HepG2 (cell line): Measurements from ENCODE around the gene TEAD4. TPM values are rescaled to one million over a fixed set of nuclear protein-coding genes. Genes with fewer than 3 reads are reported as not detected.

Source experiments
- ATAC-seq: fragments of 200-7000 bp; cut with Tn5 transposase; 3 replicates; pipeline ENCODE4 v1.9.1; 2020; ENCODE audit warnings: mild to moderate bottlenecking, moderate library complexity
- BruUV-seq: library from RNA; stranded (reverse); fragments of 400-500 nt; replicated peaks from 2 replicates; lab custom pipeline; 2021; lab: Mats Ljungman, UMichigan
- CTCF ChIA-PET: fragments of 300-600 bp; formaldehyde crosslinking; extraction: SDS; loops from one replicate; lab custom pipeline; 2021; ENCODE audit warnings: low total read pairs, inconsistent platforms, low intra/inter-chr PET ratio; lab: Yijun Ruan, JAX
- POLR2A ChIA-PET: fragments of 350-600 bp; sonication (Branson Sonifier 250); formaldehyde crosslinking; loops from one replicate; lab custom pipeline; 2020; ENCODE audit warnings: antibody characterized with exemption, inconsistent platforms; lab: Yijun Ruan, JAX
- DNase-seq: peaks from one replicate; pipeline ENCODE4 v3.0.0-alpha.2; 2015; ENCODE audit warnings: low spot score
- FAIRE-seq: peaks from 3 replicates; lab custom pipeline; 2011; peaks lifted over from hg19 to GRCh38; lab: Jason Lieb, UNC
- H2AFZ ChIP-seq: one replicate; pipeline ENCODE4 v1.6.1; 2011; ENCODE audit warnings: low read length, inconsistent platforms
- H3K27ac ChIP-seq: fragments of 300-600 bp; 3 replicates; pipeline ENCODE4 v1.8.0; 2011; ENCODE audit warnings: mixed run types, mild to moderate bottlenecking, mixed read lengths, low read length, inconsistent platforms; ENCODE audit not compliant: insufficient read depth; ENCODE audit errors: extremely low read length
- H3K27me3 ChIP-seq, 2 experiments: fragments of 200-600 bp in 1 of 2; 2 replicates in 1 of 2; 3 replicates in 1 of 2; pipeline versions ENCODE4 v1.6.0 to v1.8.0; 2011; ENCODE audit warnings: low read length in 2 of 2, mild to moderate bottlenecking in 2 of 2, moderate library complexity in 2 of 2, inconsistent platforms in 1 of 2; ENCODE audit not compliant: insufficient read depth in 2 of 2, control insufficient read depth in 1 of 2
- H3K36me3 ChIP-seq, 2 experiments: fragments of 200-600 bp in 1 of 2; replicated peaks in 1 of 2; 2 replicates in 1 of 2; 3 replicates in 1 of 2; pipeline versions ENCODE4 v1.5.1 to v1.8.0; 2011; ENCODE audit warnings: low read length in 2 of 2, inconsistent platforms in 1 of 2; ENCODE audit not compliant: insufficient read depth in 2 of 2, control insufficient read depth in 1 of 2
- H3K4me1 ChIP-seq: 2 replicates; pipeline ENCODE4 v1.5.1; 2012; ENCODE audit warnings: low read length, inconsistent platforms; ENCODE audit not compliant: insufficient read depth
- H3K4me2 ChIP-seq: 2 replicates; pipeline ENCODE4 v1.6.0; 2011; ENCODE audit warnings: low read depth, low read length, inconsistent platforms
- H3K4me3 ChIP-seq, 3 experiments: fragments of 200-600 bp in 1 of 3; sonication (generic), shearing (Covaris generic) in 1 of 3; replicated peaks in 1 of 3; 2 replicates each; pipeline ENCODE4 v1.5.1; 2011 to 2016; ENCODE audit warnings: low read length in 3 of 3, inconsistent platforms in 2 of 3, low read depth in 2 of 3, mild to moderate bottlenecking in 2 of 3, control low read depth in 1 of 3, mixed read lengths in 1 of 3; ENCODE audit not compliant: insufficient read depth in 1 of 3
- H3K79me2 ChIP-seq: one replicate; pipeline ENCODE4 v1.6.1; 2011; ENCODE audit warnings: low read length, inconsistent platforms; ENCODE audit not compliant: insufficient read depth
- H3K9ac ChIP-seq: 2 replicates; pipeline ENCODE4 v1.6.0; 2011; ENCODE audit warnings: mild to moderate bottlenecking, low read depth, low read length, inconsistent platforms; ENCODE audit not compliant: insufficient read depth
- H3K9me3 ChIP-seq: 2 replicates; pipeline ENCODE4 v1.5.1; 2012; ENCODE audit warnings: mild to moderate bottlenecking, low read length
- H4K20me1 ChIP-seq: 2 replicates; pipeline ENCODE4 v1.6.0; 2011; ENCODE audit warnings: inconsistent platforms, mild to moderate bottlenecking, low read length, moderate library complexity; ENCODE audit not compliant: insufficient read depth
- JARID2 ChIP-seq: sonication (generic); formaldehyde crosslinking; IDR thresholded peaks from 2 replicates; pipeline ENCODE4 v1.8.1; 2023; ENCODE audit warnings: missing genetic modification reagents, inconsistent platforms; ENCODE audit not compliant: insufficient replicate concordance
- NCOR1 ChIP-seq: fragments of 200-600 bp; sonication (generic); IDR thresholded peaks from 2 replicates; pipeline ENCODE4 v1.7.0; 2017; ENCODE audit warnings: antibody characterized with exemption, low read length, borderline replicate concordance
- SOX6 ChIP-seq, 2 experiments: fragments of 450-650 bp in 1 of 2; sonication (generic) in 1 of 2; formaldehyde crosslinking in 1 of 2; IDR thresholded peaks; 2 replicates each; pipeline versions ENCODE4 v1.4.0 to v1.6.1; 2017 to 2020; ENCODE audit warnings: antibody characterized with exemption in 1 of 2, mild to moderate bottlenecking in 1 of 2, missing genetic modification reagents in 1 of 2
- SP4 ChIP-seq: sonication (generic); formaldehyde crosslinking; IDR thresholded peaks from 2 replicates; pipeline ENCODE4 v1.8.1; 2023; ENCODE audit warnings: mild to moderate bottlenecking, missing genetic modification reagents
- THRA ChIP-seq: sonication (generic); formaldehyde crosslinking; IDR thresholded peaks from 2 replicates; pipeline ENCODE4 v1.4.0; 2020; ENCODE audit warnings: missing genetic modification reagents, borderline replicate concordance
- ZNF557 ChIP-seq: sonication (generic); formaldehyde crosslinking; IDR thresholded peaks from 2 replicates; pipeline ENCODE4 v1.4.0; 2020; ENCODE audit warnings: missing genetic modification reagents
- ZSCAN20 ChIP-seq: sonication (generic); formaldehyde crosslinking; IDR thresholded peaks from 2 replicates; pipeline ENCODE4 v1.4.0; 2020; ENCODE audit warnings: missing genetic modification reagents, mild to moderate bottlenecking, borderline replicate concordance
- ZSCAN25 ChIP-seq: sonication (generic); formaldehyde crosslinking; IDR thresholded peaks from 2 replicates; pipeline ENCODE4 v1.8.0; 2022; ENCODE audit warnings: mild to moderate bottlenecking, missing genetic modification reagents
- WGBS: methylation state at CpG from one replicate; pipeline ENCODE4 v1.1.6; 2017; ENCODE audit warnings: low lambda C conversion rate; 5-methylcytosine and 5-hydroxymethylcytosine counted together
- in situ Hi-C: cut with HindIII; loops from 2 replicates; pipeline ENCODE4 v1.10.0; 2017; ENCODE audit warnings: low pct_unique_long_range_greater_than_20kb; ENCODE audit not compliant: extremely low pct_ligation_motif_present
- intact Hi-C: fragments of 100-400 bp; cut with micrococcal nuclease; formaldehyde crosslinking; loops from one replicate; pipeline ENCODE4 v1.10.0; 2022; ENCODE audit not compliant: unreplicated experiment
- polyA plus RNA-seq, 8 experiments: library from polyadenylated mRNA; depleted of rRNA in 3 of 8; stranded (reverse) in 7 of 8; unstranded in 1 of 8; fragments of >200 nt; fragmentation: Illumina TruSeq in 4 of 8; extraction: Trizol in 4 of 8; gene quantifications; 2 replicates each; pipeline versions ENCODE4 v1.2.1 to v1.2.3, GENCODE V29; 2011 to 2016; ENCODE audit warnings: low read depth in 4 of 8, missing spikeins in 1 of 8, mixed read lengths in 1 of 8; ENCODE audit not compliant: insufficient read depth in 1 of 8
- total RNA-seq, 5 experiments: library from RNA; depleted of rRNA; stranded (reverse); fragments of >200 nt; fragmentation: Illumina TruSeq; extraction: Trizol; gene quantifications; 2 replicates each; pipeline ENCODE4 v1.2.3, GENCODE V29; 2016; ENCODE audit warnings: low read depth in 1 of 5
- TF ChIP-seq, protein P1 (sequence below): sonication (generic); formaldehyde crosslinking; IDR thresholded peaks from 2 replicates; pipeline ENCODE4 v1.5.1; 2020; ENCODE audit warnings: mild to moderate bottlenecking, missing genetic modification reagents, moderate library complexity

TEAD4 gene
- total and polyA plus RNA-seq, 2 of the 13 experiments (the other 11 are each of a cell fraction or from before 2014, with no cell fraction given): 45.0 to 69.4 TPM

DNA sequence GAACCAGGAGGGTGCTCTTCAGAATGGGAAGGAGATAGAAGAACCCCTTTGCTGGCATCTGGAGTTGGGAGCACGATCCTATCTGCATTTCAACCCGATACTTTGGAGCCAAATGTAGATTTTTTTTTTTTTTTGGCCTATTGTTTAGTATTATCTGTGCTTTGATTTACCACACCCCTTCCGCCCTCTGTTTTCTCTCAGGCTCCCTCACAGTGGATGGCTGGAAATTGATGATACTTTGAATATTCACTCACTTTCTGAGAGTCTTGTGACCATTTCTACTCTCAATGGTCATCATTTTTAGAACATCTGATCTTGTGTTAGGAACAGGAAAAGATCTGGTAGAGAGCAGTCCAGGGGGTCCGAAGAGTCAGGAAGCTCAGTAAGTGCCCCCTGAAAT is 127.0 kb downstream of the TEAD4 start:
- Histone ChIP-seq H3K4me3 (peak overlapping the region in 2 of 3 experiments; percentile 41 to 53; a peak in 2 of 6 replicates), H3K4me1 (peaks cover 91% of the 10 kb centered on the region), H3K27me3 (no peaks in the 10 kb centered on the region), H3K36me3 (no peaks in the 10 kb centered on the region), H3K4me2 (peak overlapping the region; percentile 80), H4K20me1 (no peaks in the 10 kb centered on the region), H2AFZ (no peak overlapping the region), H3K9ac (no peak overlapping the region), H3K79me2 (peaks cover 46% of the 10 kb centered on the region), H3K9me3 (no peaks in the 10 kb centered on the region), H3K27ac (peak overlapping the region; percentile 75)
- WGBS: 84% methylated on average over 4 of the region's 4 CpGs
- no peak for FAIRE-seq
- intact Hi-C loops (no loop called here), in situ Hi-C loops (no loop called here)
- POLR2A ChIA-PET: interaction anchor here (1.2 to 3.3 kb wide), 2 partner anchors 10 to 12 kb away, joined by 4 to 16 read pairs; no protein-coding TSS in a partner anchor
- no peak for DNase-seq
- no TSS peak for BruUV-seq
- no peak for TF ChIP-seq ZNF557 (CRISPR knock-in tag)
- TF ChIP-seq NCOR1: no peak
- no peak for TF ChIP-seq JARID2
- TF ChIP-seq ZSCAN20 (CRISPR knock-in tag): no peak
- TF ChIP-seq SOX6 (IDR thresholded peaks at IDR 0.05): no peak
- TF ChIP-seq SOX6 (CRISPR knock-in tag; IDR thresholded peaks at IDR 0.05): 0 out of 2 replicates have a peak, but pooled peaks have one; percentile 8
- CTCF ChIA-PET: no interaction called here
- no peak for ATAC-seq

DNA sequence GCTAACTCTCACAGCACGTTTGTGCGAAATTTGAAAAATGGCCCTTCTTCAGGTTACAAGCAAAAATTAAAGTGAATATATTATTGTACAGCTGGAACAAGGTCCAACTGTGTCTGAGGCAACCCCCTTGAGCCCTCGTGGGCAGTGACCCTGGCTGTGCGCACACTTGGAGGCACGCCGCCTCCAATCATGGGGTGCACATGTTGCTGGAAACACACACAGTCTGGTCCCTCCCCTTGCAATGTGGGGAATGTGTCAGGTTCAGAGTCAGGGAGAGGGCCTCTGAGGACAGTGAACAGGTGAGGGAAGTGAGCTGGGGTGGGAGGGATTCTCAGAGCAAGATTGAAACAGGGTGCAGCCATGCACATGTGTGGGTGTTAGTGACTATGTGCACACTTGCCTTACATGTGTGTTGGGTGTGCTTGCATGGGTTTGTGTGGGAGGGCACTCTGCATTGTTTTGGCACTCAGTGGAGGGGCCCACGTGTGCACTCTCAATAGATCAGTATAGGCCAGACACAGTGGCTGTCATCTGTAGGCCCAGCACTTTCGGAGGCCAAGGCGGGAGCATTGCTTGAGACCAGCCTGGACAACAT is 127.6 kb downstream of the TEAD4 start:
- no TSS peak for BruUV-seq
- peaks cover 91% of the 10 kb centered on the region for H3K4me1 ChIP-seq
- H3K27me3 ChIP-seq: no peaks in the 10 kb centered on the region
- H3K4me2 ChIP-seq: peak overlapping the region; percentile 80; the same call in 1 of the 2 replicates
- DNase-seq (no peak), ATAC-seq (0 out of 3 replicates have a peak, but pooled peaks have one; percentile 9), FAIRE-seq (no peak)
- ChIA-PET POLR2A (interaction anchor here (1.2 to 3.3 kb wide), 2 partner anchors 11 kb away, joined by 4 to 16 read pairs; no protein-coding TSS in a partner anchor), CTCF (no interaction called here)
- H3K9ac ChIP-seq: no peak overlapping the region
- H3K27ac ChIP-seq: peak overlapping the region; percentile 75
- in situ Hi-C loops (no loop called here), intact Hi-C loops (no loop called here)
- 84% methylated on average over 9 of the region's 9 CpGs for WGBS
- no peaks in the 10 kb centered on the region for H4K20me1 ChIP-seq
- H3K4me3 ChIP-seq: no peak overlapping the region
- H3K9me3 ChIP-seq: no peaks in the 10 kb centered on the region
- peaks cover 0 to 4% of the 10 kb centered on the region in 2 experiments; a peak in 2 of 5 replicates for H3K36me3 ChIP-seq
- peaks cover 44% of the 10 kb centered on the region for H3K79me2 ChIP-seq
- no peak overlapping the region for H2AFZ ChIP-seq
- TF ChIP-seq SP4 (CRISPR knock-in tag): 0 out of 2 replicates have a peak, but pooled peaks have one; percentile 19
- TF ChIP-seq, protein P1, sequence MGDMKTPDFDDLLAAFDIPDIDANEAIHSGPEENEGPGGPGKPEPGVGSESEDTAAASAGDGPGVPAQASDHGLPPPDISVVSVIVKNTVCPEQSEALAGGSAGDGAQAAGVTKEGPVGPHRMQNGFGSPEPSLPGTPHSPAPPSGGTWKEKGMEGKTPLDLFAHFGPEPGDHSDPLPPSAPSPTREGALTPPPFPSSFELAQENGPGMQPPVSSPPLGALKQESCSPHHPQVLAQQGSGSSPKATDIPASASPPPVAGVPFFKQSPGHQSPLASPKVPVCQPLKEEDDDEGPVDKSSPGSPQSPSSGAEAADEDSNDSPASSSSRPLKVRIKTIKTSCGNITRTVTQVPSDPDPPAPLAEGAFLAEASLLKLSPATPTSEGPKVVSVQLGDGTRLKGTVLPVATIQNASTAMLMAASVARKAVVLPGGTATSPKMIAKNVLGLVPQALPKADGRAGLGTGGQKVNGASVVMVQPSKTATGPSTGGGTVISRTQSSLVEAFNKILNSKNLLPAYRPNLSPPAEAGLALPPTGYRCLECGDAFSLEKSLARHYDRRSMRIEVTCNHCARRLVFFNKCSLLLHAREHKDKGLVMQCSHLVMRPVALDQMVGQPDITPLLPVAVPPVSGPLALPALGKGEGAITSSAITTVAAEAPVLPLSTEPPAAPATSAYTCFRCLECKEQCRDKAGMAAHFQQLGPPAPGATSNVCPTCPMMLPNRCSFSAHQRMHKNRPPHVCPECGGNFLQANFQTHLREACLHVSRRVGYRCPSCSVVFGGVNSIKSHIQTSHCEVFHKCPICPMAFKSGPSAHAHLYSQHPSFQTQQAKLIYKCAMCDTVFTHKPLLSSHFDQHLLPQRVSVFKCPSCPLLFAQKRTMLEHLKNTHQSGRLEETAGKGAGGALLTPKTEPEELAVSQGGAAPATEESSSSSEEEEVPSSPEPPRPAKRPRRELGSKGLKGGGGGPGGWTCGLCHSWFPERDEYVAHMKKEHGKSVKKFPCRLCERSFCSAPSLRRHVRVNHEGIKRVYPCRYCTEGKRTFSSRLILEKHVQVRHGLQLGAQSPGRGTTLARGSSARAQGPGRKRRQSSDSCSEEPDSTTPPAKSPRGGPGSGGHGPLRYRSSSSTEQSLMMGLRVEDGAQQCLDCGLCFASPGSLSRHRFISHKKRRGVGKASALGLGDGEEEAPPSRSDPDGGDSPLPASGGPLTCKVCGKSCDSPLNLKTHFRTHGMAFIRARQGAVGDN: peak; percentile 57
- TF ChIP-seq ZSCAN25 (CRISPR knock-in tag): no peak
- peak; percentile 87; the same call in 1 of the 2 replicates for TF ChIP-seq THRA (CRISPR knock-in tag)
